Kidney (tissue), 14 donors: ENCODE data around the gene FBXO24. TPM values are rescaled to one million over a fixed set of nuclear protein-coding genes. Genes with fewer than 3 reads are reported as not detected.

Experiments used
- DNase-seq, 5 donors: peaks; one replicate each; pipeline ENCODE4 v3.0.0-alpha.2; 2013 to 2020
- FAIRE-seq: peaks from 2 replicates; lab custom pipeline; 2012; peaks lifted over from hg19 to GRCh38; lab: Jason Lieb, UNC
- H3K27ac ChIP-seq, 2 donors: one replicate each; pipeline ENCODE4 v1.7.0; 2013; ENCODE audit warnings: low read depth in 2 of 2, low read length in 2 of 2, inconsistent platforms in 1 of 2
- H3K27me3 ChIP-seq: one replicate; pipeline ENCODE4 v1.7.1; 2013; ENCODE audit warnings: low read length, inconsistent platforms; ENCODE audit not compliant: control insufficient read depth, insufficient read depth
- H3K36me3 ChIP-seq, 3 donors: one replicate each; pipeline versions ENCODE4 v1.7.0 to v1.7.1; 2013; ENCODE audit warnings: low read length in 3 of 3, control low read depth in 1 of 3, inconsistent platforms in 1 of 3; ENCODE audit not compliant: insufficient read depth in 3 of 3, control insufficient read depth in 2 of 3
- H3K4me1 ChIP-seq, 3 donors: one replicate each; pipeline versions ENCODE4 v1.7.0 to v1.7.1; 2013; ENCODE audit warnings: low read length in 3 of 3, inconsistent platforms in 1 of 3, low read depth in 1 of 3; ENCODE audit not compliant: control insufficient read depth in 2 of 3, insufficient read depth in 2 of 3
- H3K4me3 ChIP-seq, 3 donors: one replicate each; pipeline versions ENCODE4 v1.7.0 to v1.8.1; 2013; ENCODE audit warnings: low read length in 3 of 3, control low read depth in 1 of 3, inconsistent platforms in 1 of 3
- H3K9ac ChIP-seq, 3 donors: one replicate each; pipeline versions ENCODE4 v1.7.0 to v1.7.1; 2013; ENCODE audit warnings: low read length in 3 of 3, control low read depth in 1 of 3, inconsistent platforms in 1 of 3
- H3K9me3 ChIP-seq, 3 donors: one replicate each; pipeline versions ENCODE4 v1.7.0 to v1.7.1; 2013; ENCODE audit warnings: low read length in 3 of 3, control low read depth in 1 of 3, inconsistent platforms in 1 of 3; ENCODE audit not compliant: control insufficient read depth in 2 of 3, insufficient read depth in 1 of 3
- intact Hi-C: fragments of 100-400 bp; cut with DNase I; formaldehyde crosslinking; loops from one replicate; pipeline ENCODE4 v1.11.1; 2022
- polyA plus RNA-seq: library from polyadenylated mRNA; stranded (reverse); fragments of 350-450 nt; fragmentation: Illumina TruSeq; extraction: RNeasy Lipid Tissue Mini Kit (QIAGEN cat#74804); gene quantifications from one replicate; pipeline ENCODE4 v1.2.3, GENCODE V29; 2014; ENCODE audit warnings: low read depth, low replicate concordance; ENCODE audit not compliant: insufficient read depth
- total RNA-seq: library from RNA; stranded (reverse); fragmentation: NEBNext Ultra II Directional; extraction: Animal tissue kit (Norgen Biotek cat#: 25700); gene quantifications from one replicate; pipeline ENCODE4 v1.2.1, GENCODE V29; 2021
- TF ChIP-seq, protein P1 (sequence below): IDR thresholded peaks from 3 replicates; pipeline ENCODE4 v1.5.1; 2012; ENCODE audit warnings: mild to moderate bottlenecking, moderate library complexity, borderline replicate concordance; ENCODE audit not compliant: insufficient read depth; ENCODE audit errors: extremely low read depth
- donor health status: control.
- donor health status: control.
- donor health status: control.
- donor health status: control.
- donor health status: control.
- donor health status: DM: yes; HTN: yes; CAD: no.
- donor health status: Normal renal cell carcinoma (clear cell type).

FBXO24 gene
- total and polyA plus RNA-seq, 2 donors from 2014 or later: 0.60 to 0.95 TPM

GRCh38 chr7:100607111-100607510, 21.0 kb downstream of the FBXO24 start:
- no peak for DNase-seq
- Histone ChIP-seq H3K27me3 (no peaks in the 10 kb centered on the region), H3K4me1 (peaks cover 0 to 7% (median 0%) of the 10 kb centered on the region in 3 donors), H3K9me3 (no peaks in the 10 kb centered on the region), H3K4me3 (no peak overlapping the region), H3K9ac (no peak overlapping the region), H3K27ac (no peak overlapping the region), H3K36me3 (no peaks in the 10 kb centered on the region)
- TF ChIP-seq, protein P1, sequence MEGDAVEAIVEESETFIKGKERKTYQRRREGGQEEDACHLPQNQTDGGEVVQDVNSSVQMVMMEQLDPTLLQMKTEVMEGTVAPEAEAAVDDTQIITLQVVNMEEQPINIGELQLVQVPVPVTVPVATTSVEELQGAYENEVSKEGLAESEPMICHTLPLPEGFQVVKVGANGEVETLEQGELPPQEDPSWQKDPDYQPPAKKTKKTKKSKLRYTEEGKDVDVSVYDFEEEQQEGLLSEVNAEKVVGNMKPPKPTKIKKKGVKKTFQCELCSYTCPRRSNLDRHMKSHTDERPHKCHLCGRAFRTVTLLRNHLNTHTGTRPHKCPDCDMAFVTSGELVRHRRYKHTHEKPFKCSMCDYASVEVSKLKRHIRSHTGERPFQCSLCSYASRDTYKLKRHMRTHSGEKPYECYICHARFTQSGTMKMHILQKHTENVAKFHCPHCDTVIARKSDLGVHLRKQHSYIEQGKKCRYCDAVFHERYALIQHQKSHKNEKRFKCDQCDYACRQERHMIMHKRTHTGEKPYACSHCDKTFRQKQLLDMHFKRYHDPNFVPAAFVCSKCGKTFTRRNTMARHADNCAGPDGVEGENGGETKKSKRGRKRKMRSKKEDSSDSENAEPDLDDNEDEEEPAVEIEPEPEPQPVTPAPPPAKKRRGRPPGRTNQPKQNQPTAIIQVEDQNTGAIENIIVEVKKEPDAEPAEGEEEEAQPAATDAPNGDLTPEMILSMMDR: no peak
- FAIRE-seq: no peak
- intact Hi-C loops: no loop called here

DNA sequence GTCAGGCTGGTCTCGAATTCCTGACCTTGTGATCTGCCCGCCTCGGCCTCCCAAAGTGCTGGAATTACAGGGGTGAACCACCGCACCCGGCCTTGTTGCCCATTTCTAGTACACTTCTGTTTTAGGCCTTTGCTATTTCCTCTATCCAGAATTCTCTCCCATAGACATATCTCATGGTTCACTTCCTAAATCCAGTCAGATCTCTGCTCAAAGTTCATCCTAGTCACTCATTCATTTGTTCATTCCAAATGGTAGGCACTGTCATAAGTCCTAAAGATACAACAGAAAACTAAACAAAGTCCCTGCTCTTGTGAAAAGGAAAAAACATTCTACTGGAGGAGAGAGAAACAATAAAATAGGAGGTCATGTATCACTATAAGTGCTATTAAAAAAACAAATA, 23.8 kb downstream of the FBXO24 start:
- TF ChIP-seq, protein P1: no peak
- Histone ChIP-seq H3K4me3 (no peak overlapping the region), H3K36me3 (no peaks in the 10 kb centered on the region), H3K9ac (no peak overlapping the region), H3K27me3 (no peaks in the 10 kb centered on the region), H3K4me1 (peaks cover 0 to 13% (median 0%) of the 10 kb centered on the region in 3 donors), H3K9me3 (no peaks in the 10 kb centered on the region), H3K27ac (no peak overlapping the region)
- intact Hi-C loops: no loop called here
- DNase-seq (no peak), FAIRE-seq (no peak)

DNA sequence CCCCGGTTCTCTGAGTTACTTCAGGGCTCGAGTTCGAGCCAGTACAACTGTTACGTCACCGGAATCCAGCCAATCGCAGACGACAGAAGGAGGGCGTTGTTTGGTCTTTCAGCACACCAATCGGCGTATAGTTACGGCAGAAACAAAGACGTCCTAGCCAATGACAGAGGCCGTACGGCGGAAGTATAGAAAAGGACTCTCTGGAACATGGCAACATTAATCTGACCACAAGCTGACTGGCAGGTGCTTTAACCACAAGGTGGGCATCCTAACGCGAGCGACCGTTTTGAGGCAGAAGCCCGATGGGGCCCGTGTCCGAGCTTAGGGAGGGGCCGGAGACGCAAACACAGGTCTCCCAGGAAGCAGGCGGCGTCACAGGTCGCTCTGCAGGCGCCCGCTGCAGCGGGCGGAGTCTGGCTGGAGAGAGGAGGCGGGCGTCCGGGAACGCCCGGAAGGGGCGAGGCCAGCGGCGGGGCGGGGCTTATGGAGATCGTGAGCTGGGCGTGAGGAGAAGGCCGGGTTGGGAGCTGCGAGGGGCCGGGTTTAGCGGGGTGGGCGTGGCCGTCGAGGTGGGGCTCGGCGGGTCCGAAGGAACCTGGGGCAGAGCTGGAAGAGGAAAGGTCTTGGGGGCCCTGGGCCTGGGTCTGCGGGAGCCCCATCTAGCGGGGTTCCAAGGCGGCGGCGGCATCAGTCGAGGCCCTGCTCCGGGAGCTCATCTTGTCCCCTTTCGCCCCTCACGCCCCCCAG, 26.0 kb downstream of the FBXO24 start, which contains the start of gene MOSPD3:
TSS of gene MOSPD3 (plus strand) at position 558 of the 747 bp plus-strand sequence. CDS start 252 bp downstream, outside the sequence.
- Histone ChIP-seq H3K9me3 (no peaks in the 10 kb centered on the region), H3K4me1 (peaks cover 0 to 8% (median 0%) of the 10 kb centered on the region in 3 donors), H3K27ac (peak within 1 kb of the TSS; percentile 93 to 96), H3K36me3 (no peaks in the 10 kb centered on the region), H3K27me3 (no peaks in the 10 kb centered on the region), H3K9ac (peak within 1 kb of the TSS; percentile 69 to 73 (median 69)), H3K4me3 (peak within 1 kb of the TSS; percentile 75 to 86 (median 81))
- FAIRE-seq (peak; percentile 98), DNase-seq (peak; percentile 99 to 100 (median 99))
- TF ChIP-seq, protein P1: no peak
- intact Hi-C loops: no loop called here
